Adrenal gland (tissue), 12 donors: ENCODE data around the gene TECPR1. TPM values are rescaled to one million over a fixed set of nuclear protein-coding genes. Genes with fewer than 3 reads are reported as not detected.

Experiments used
- DNase-seq, 7 donors: peaks; one replicate each; pipeline ENCODE4 v3.0.0-alpha.2; 2019 to 2020
- H3K27ac ChIP-seq, 5 donors: fragments of 200-600 bp; sonication (generic) in 4 of 5; 1 replicate in 3 of 5; 2 replicates in 2 of 5; pipeline versions ENCODE4 v1.5.1 to v1.8.0; 2016 to 2020; ENCODE audit warnings: mild to moderate bottlenecking in 1 of 5
- H3K27me3 ChIP-seq: fragments of 200-600 bp; 2 replicates; pipeline ENCODE4 v1.8.0; 2021
- H3K36me3 ChIP-seq, 2 donors: fragments of 200-600 bp; replicated peaks in 1 of 2; 1 replicate in 1 of 2; 2 replicates in 1 of 2; pipeline versions ENCODE4 v1.5.1 to v1.8.0; 2018 to 2022
- H3K4me1 ChIP-seq, 2 donors: fragments of 200-600 bp; replicated peaks in 1 of 2; 1 replicate in 1 of 2; 2 replicates in 1 of 2; pipeline versions ENCODE4 v1.5.1 to v1.8.0; 2018 to 2021
- H3K4me3 ChIP-seq, 4 donors: fragments of 200-600 bp; sonication (generic) in 3 of 4; one replicate each; pipeline ENCODE4 v1.5.1; 2016 to 2018
- H3K9me3 ChIP-seq, 3 donors: fragments of 200-600 bp; sonication (generic) in 1 of 3; replicated peaks in 1 of 3; 1 replicate in 2 of 3; 2 replicates in 1 of 3; pipeline versions ENCODE4 v1.5.1 to v1.8.0; 2016 to 2021
- CTCF ChIP-seq, 6 experiments: fragments of 450-650 bp in 4 of 6; fragments of 200-600 bp in 2 of 6; sonication (generic) in 1 of 6; IDR thresholded peaks; 1 replicate in 5 of 6; 2 replicates in 1 of 6; pipeline versions ENCODE4 v1.5.1 to v1.8.0; 2016 to 2021; ENCODE audit warnings: antibody characterized with exemption in 6 of 6, mild to moderate bottlenecking in 2 of 6, moderate library complexity in 1 of 6
- POLR2A ChIP-seq, 2 donors: fragments of 450-650 bp; IDR thresholded peaks; one replicate each; pipeline ENCODE4 v1.6.1; 2017; ENCODE audit warnings: antibody characterized with exemption in 2 of 2, mild to moderate bottlenecking in 2 of 2, moderate library complexity in 1 of 2
- WGBS, 4 donors: extraction: QIAGEN DNeasy Blood & Tissue Kit in 2 of 4; methylation state at CpG; one replicate each; pipeline versions ENCODE4 v1.1.5 to v1.1.7; 2013 to 2017; 5-methylcytosine and 5-hydroxymethylcytosine counted together
- intact Hi-C, 2 donors: fragments of 100-400 bp; cut with DNase I; formaldehyde crosslinking; loops; one replicate each; pipeline versions ENCODE4 v1.14.1 to v1.15.0; 2022 to 2023
- polyA plus RNA-seq, 3 donors: library from polyadenylated mRNA; stranded (reverse); fragments of 200-250 nt in 2 of 3; fragments of 350-450 nt in 1 of 3; fragmentation: Illumina TruSeq in 1 of 3; extraction: RNeasy Lipid Tissue Mini Kit (QIAGEN cat#74804) in 1 of 3; gene quantifications; one replicate each; pipeline ENCODE4 v1.2.3, GENCODE V29; 2013 to 2014
- total RNA-seq, 9 donors: library from RNA; depleted of rRNA in 4 of 9; stranded (reverse); fragments of >200 nt in 4 of 9; fragments of 120-200 nt in 1 of 9; fragmentation: NEBNext Ultra II Directional in 1 of 9; extraction: Animal tissue kit (Norgen Biotek cat#: 25700) in 1 of 9; gene quantifications; one replicate each; pipeline versions ENCODE4 v1.1.0 to v1.2.4, GENCODE V29; 2013 to 2023
- donor health status: healthy with polysubstance abuse.
- donor health status: Bipolar disorder and iron deficiency.
- donor health status: DM: yes; HTN: yes; CAD: no.
- donor health status: DM: no; HTN: no; CAD: no.
- donor health status: DM: no; HTN: no; CAD: no.
- donor health status: DM: yes; HTN: yes; CAD: no.

Gene TECPR1
- total and polyA plus RNA-seq, 12 donors: 6.2 to 36.4 (median 16.9) TPM

GRCh38 chr7:98286093-98286539, 34.1 kb upstream of the TECPR1 start:
- peaks cover 49 to 66% of the 10 kb centered on the region in 2 donors for H3K4me1 ChIP-seq
- intact Hi-C loops: no loop called here
- peaks cover 0 to 9% of the 10 kb centered on the region in 2 donors for H3K36me3 ChIP-seq
- H3K27me3 ChIP-seq: no peaks in the 10 kb centered on the region
- H3K27ac ChIP-seq: peak overlapping the region; percentile 80 to 98 (median 91)
- peak; percentile 86 to 95 (median 92) for DNase-seq
- WGBS, 4 donors: 29 to 30% methylated on average over 14 of the region's 14 CpGs; no CpG with 5 or more reads in 2 of the 4 donors
- H3K4me3 ChIP-seq: peak overlapping the region in 1 of 4 donors; percentile 73
- H3K9me3 ChIP-seq: no peaks in the 10 kb centered on the region
- TF ChIP-seq CTCF (IDR thresholded peaks at IDR 0.05) (no peak), POLR2A (IDR thresholded peaks at IDR 0.05) (peak; percentile 57 to 93)

- DNase-seq: peak in 1 of 7 donors; percentile 48
- H3K36me3 ChIP-seq: peaks cover 0 to 8% of the 10 kb centered on the region in 2 donors
- peaks cover 52 to 66% of the 10 kb centered on the region in 2 donors for H3K4me1 ChIP-seq
- WGBS, 4 donors: 63 to 83% (median 71%) methylated on average over 9 to 21 of the region's 21 CpGs
- TF ChIP-seq CTCF (IDR thresholded peaks at IDR 0.05): no peak
- no peak for TF ChIP-seq POLR2A (IDR thresholded peaks at IDR 0.05)
- H3K4me3 ChIP-seq: peak overlapping the region in 2 of 4 donors; percentile 3 to 73
- intact Hi-C loops: no loop called here
- H3K27ac ChIP-seq: peak overlapping the region; percentile 80 to 98 (median 91)
- no peaks in the 10 kb centered on the region for H3K27me3 ChIP-seq
- H3K9me3 ChIP-seq: no peaks in the 10 kb centered on the region
Measured at GRCh38 chr7:98285157-98286092, 33.4 kb upstream of the TECPR1 start.

- Histone ChIP-seq H3K4me3 (peak overlapping the region in 3 of 4 donors; percentile 3 to 91 (median 73)), H3K27ac (peak overlapping the region; percentile 80 to 98 (median 91)), H3K4me1 (peaks cover 54 to 63% of the 10 kb centered on the region in 2 donors), H3K36me3 (peaks cover 0 to 8% of the 10 kb centered on the region in 2 donors), H3K9me3 (no peaks in the 10 kb centered on the region), H3K27me3 (no peaks in the 10 kb centered on the region)
- 22 to 28% (median 23%) methylated on average over 8 to 20 of the region's 20 CpGs for WGBS, 4 donors
- TF ChIP-seq CTCF (IDR thresholded peaks at IDR 0.05) (peak in 2 of 6 experiments; percentile 6 to 18), POLR2A (IDR thresholded peaks at IDR 0.05) (peak in 1 of 2 donors; percentile 85)
- DNase-seq: peak; percentile 71 to 92 (median 87)
- intact Hi-C loops: no loop called here
Measured at GRCh38 chr7:98284335-98285036, 32.5 kb upstream of the TECPR1 start.

DNA sequence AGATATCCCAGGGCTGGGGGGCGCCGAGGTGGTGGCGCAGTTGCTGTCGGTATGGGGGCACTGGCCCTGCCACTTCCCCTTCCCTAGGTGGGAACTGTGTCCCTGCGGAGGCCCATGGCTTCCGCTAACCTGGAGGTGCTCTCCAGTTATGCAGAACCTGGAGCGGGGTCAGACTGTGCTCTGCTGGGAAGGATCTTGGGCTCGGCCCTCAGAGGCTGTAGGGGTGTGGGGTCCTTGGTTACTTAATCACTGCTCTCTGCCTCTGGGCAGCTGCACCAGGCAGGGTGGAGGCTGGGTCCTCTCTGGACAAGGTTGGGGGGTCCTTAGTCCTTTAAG, 31.8 kb upstream of the TECPR1 start:
- Histone ChIP-seq H3K4me1 (peaks cover 54 to 59% of the 10 kb centered on the region in 2 donors), H3K4me3 (peak overlapping the region in 3 of 4 donors; percentile 3 to 91 (median 73)), H3K27ac (peak overlapping the region; percentile 80 to 98 (median 91)), H3K36me3 (peaks cover 0 to 8% of the 10 kb centered on the region in 2 donors), H3K27me3 (no peaks in the 10 kb centered on the region), H3K9me3 (no peaks in the 10 kb centered on the region)
- TF ChIP-seq POLR2A (IDR thresholded peaks at IDR 0.05) (no peak), CTCF (IDR thresholded peaks at IDR 0.05) (no peak)
- WGBS, 4 donors: 46 to 80% (median 61%) methylated on average over 2 to 8 of the region's 8 CpGs
- intact Hi-C loops: no loop called here
- DNase-seq: no peak
